HEK293 (cell line): ENCODE measurements around the gene TNFAIP8L2.
"Not testable (repeated sequence)": the region's sequence is repeated elsewhere in the genome, so short reads cannot be mapped to it uniquely, and the experiment has no call there.

ENCODE experiments used
- ZNF184 ChIP-seq: fragments of 450-650 bp; IDR thresholded peaks from 2 replicates; pipeline ENCODE4 v1.5.1; 2018; ENCODE audit warnings: missing biosample characterization, mild to moderate bottlenecking, missing genetic modification characterization
- ZNF280D ChIP-seq: fragments of 450-650 bp; formaldehyde crosslinking; IDR thresholded peaks from 2 replicates; pipeline ENCODE4 v1.5.1; 2016; ENCODE audit warnings: missing biosample characterization, missing genetic modification characterization

- TF ChIP-seq ZNF280D, ZNF184 (tag by site-specific recombination): not testable (repeated sequence)
These were observed 32.2 kb downstream of the TNFAIP8L2 start for GRCh38 chr1:151188667-151189066.
